GM18502 (cell line): ENCODE measurements around the gene NDUFB10.
"Not testable (repeated sequence)": the region's sequence is repeated elsewhere in the genome, so short reads cannot be mapped to it uniquely, and the experiment has no call there.

Source experiments
- ATAC-seq: cut with Tn5 transposase; IDR thresholded peaks from one replicate; pipeline ENCODE4 v1.9.1; 2021; ENCODE audit warnings: mild to moderate bottlenecking; ENCODE audit not compliant: unreplicated experiment, poor library complexity

Gene NDUFB10

DNA sequence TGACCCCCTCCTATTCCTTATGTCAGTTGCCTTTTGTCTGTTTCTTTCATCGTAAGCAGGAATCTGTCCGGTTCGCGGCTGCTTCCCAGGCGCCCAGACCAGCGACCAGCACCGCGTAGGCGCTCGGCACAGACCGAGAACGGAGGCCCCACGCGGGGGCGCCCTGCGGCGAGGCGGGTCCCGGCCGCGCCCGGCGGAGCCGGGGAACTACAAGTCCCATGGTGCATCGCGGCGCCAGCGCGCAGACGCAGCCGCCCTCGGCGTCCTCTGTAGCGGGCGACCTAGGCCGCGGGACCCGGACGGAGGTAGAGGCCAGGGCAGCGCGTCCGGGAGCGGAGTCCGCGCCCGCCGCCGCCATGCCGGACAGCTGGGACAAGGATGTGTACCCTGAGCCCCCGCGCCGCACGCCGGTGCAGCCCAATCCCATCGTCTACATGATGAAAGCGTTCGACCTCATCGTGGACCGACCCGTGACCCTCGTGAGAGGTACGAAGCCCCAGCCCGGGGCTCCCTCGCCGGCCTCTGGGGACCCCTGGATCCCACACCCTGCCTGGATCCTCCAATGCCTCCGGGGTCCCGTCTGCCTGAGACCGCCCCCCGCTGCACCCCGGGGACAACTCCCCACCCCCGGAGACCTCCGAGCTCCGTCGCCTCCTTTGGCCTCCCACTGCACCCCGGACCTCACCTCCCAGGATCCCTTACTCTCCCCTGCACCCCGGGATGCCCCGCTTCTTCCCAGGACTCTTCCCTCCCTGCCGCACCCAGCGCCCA is at the start of gene NDUFB10:
NDUFB10 (plus strand) TSS at position 270 of the 771 bp plus-strand sequence; CDS start at position 357, 87 bp downstream.
- peak; percentile 72 for ATAC-seq

DNA sequence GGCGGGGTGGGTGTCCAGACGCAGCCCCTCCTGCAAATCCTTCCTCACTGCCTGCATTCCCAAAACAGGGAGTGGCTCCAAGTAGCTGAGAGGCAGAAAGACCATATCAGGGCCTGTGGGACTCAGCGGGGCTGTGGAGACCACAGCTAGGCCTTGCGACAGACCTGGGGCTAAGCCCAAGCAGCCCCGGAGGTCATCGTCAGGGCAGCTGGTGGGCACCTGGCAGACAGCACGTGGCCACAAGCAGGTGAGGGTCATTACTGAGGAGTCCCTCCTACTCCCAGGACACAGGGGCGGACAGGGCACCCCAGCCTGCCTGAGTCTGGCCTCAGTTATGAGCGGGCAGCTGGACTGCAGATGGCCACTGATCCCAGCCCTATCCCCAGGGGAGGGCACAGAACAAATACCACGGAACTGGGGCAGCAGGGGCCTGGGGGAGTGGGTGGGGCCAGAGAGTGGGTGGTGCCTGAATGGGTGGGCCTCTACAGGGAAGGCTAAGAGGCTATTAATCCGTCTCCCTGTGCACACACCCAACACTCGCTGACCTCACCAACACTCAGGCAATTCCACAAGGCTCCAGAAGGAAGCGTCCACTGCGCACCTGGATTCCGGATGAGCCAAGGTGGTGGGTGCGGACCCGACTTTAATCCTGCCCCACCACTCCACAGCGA is 49.6 kb upstream of the NDUFB10 start:
- no peak for ATAC-seq

DNA sequence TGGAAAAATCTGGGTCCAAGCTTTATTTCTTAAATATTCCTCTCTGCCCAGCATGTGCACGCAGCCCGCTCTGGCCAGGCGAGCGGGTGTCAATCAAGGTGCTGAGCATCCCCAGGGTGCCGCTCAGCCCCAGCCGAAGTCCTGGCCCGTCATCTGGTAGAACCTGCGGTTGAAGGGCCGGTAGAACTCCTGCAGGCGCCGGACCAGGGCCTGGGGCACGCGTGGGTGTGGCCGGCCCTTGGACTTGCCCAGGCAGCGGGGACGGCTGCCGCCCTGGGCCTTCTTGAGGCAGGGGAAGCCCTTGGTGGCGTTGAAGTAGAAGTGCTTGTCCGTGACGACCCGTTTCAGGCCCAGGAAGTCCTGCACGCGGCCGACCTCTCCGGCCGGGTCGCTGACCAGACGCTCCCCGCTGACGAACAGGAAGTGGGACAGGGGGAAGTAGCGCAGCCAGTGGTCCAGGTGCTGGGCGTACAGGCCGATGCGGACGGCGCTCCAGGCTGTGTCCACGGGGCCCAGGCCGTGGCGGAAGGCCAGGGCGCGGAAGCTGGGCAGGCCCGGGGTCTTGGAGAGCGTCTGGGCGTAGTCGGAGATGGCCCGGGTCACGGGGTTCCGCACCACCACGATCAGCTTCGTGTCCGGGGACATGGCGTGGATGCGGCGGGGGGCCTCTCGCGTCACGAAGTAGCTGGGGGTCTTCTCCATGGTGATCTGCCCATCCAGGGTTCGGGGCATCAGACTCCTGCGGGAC is 47.7 kb upstream of the NDUFB10 start:
- ATAC-seq, result no peak

DNA sequence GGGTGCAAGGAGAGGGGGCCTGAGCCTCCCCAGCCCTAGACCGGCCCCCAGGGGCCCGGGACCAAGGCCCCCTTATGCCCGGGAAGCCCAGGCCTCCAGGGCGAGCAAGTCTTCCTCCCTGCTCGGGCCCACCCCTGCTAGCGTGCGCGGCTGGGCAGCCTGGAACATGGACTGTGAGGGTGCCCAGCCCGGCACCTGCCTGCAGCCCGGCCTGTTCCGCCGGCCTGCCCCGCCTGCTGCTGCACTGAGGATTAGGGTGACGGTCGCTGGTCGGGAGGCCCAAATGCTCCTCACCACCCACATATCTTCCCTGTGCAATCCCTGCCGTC is 47.2 kb upstream of the NDUFB10 start:
- no peak for ATAC-seq

DNA sequence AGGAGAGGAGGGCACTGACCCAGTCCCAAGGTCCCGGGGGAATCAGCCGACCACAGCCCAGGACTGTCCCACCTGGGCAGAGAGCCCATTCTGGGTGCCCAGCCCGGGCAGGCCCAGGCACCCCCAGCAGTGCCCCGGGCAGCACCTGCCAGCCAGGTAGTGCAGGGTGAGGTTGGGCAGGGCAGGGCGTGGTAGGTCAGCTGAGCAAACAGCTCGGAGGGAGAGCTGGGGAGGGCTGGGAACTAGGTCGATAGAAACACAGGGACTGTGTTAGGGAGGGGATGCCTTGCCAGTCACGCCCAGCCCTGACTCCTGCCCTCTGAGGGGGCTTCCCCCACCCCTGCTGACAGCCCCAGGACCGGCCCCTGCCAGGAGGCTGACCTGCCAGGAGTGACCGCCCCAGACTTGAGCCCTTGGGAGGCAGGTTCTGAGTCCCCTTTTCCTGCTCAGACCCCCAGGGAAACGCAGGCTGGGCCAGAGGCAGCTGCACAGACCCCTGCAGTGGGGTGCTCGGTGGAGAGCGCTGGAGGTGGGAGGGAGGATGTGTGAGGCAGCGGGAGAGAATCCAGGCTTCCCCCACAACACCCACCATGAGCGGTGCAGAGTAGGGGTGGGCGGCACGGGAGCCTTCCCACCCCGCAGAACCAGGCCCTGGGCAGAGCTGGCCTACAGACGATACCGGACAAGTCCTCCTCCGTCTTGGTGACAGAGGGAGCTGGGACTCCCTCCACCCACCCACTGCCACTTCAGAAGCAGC is 45.8 kb upstream of the NDUFB10 start:
- no peak for ATAC-seq

DNA sequence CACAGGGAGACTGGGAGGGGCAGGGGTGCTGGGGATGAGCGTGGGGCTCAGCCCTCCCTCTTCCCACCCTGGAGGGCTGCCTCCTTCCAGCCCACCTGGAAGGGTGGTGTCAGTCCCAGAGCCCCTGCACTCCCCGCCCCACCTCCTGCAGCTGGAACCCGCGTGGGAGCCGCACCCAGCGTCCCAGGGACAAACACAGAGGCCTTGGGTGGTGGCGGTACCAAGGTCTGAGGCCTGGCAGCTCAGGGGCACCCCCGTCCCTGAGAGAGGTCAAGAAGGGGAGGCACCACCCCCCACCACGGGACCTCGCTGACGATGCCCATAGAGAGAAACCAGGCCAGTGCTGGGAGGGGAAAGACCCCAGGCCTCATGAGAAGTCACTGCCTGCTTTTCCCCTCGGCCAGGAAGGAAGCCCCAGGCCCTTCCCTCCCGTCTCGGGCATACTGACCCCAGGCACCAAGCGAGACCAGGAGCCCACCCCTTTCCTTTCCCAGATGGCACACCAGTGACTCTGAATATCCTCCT is 45.2 kb upstream of the NDUFB10 start:
- no peak for ATAC-seq

DNA sequence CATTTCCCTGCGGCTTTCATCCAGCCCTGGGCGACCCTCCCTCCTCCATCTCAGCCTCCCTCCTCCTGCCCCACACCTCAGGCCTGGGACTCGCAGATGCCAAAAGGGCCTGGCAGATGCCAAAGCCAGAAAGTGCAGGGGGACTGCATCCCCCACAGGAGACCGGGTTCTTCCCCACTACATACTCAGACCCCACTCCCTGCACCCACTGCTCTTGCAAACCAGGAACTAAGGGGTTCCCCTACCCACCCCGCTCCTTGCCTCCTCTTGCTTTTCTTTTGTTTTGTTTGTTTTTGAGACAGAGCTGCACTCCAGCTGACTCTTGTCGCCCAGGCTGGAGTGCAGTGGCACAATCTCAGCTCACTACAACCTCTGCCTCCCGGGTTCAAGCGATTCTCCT is 44.4 kb upstream of the NDUFB10 start:
- no peak for ATAC-seq

DNA sequence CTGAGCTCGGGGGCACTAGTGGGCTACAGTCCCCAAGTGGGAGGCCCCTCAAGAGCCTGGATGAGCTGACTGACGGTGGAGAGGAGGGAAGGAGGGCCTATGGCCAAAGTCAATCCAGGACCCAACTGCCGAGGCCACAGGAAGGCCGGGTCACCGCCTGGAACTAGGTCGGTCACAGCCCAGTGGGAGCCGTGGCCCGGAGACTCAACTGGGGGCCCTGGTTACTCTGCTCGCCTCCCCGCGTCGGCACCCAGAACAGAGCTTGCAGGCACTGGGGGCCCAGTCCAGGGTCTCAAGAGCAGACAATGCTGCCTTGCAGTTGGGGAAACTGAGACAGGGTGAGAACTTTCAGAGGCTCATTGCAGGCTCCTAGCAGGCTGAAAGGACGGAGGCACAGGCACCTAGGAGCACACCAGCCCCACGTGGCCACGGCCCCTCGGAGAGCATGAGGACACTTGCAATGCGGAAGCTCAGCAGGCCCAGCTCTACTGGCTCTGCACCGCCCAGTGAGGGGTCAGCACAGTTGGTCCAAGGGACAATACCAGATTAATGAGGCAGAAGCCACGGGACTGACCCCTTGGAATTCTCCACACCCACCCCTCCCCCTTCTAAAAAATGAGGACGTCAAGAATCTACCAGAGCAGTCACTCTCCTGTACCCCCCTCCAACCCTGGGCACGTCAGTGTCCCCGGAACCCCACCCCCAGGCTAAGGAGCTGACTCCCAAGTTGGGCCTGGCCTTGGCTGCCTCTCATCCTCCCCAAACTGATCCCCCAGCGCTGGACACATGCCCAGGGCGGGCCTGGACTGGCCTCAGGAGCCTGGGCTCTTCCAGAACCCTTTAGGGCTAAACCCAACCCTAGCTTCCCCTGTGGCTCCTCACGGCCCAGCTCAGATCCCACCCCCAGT is 43.4 kb upstream of the NDUFB10 start:
- ATAC-seq, result no peak

DNA sequence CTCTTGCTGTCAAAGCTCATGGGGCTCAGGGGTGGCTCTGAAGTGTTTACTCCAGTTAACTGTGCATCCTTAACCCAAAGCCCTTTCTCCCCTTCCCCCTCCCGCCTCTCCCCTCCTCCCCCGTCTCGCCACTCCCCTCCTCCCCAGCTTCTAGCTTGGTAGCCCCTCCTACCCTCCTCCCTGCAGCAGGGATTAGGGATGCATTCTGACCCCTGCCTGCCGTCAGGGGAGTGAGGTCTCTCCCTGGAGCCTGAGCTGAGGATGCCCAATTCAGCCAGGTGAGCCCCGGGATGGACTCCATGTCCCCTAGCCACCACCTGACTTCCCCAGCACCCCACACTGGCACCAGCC is 42.7 kb upstream of the NDUFB10 start:
- ATAC-seq, result no peak

DNA sequence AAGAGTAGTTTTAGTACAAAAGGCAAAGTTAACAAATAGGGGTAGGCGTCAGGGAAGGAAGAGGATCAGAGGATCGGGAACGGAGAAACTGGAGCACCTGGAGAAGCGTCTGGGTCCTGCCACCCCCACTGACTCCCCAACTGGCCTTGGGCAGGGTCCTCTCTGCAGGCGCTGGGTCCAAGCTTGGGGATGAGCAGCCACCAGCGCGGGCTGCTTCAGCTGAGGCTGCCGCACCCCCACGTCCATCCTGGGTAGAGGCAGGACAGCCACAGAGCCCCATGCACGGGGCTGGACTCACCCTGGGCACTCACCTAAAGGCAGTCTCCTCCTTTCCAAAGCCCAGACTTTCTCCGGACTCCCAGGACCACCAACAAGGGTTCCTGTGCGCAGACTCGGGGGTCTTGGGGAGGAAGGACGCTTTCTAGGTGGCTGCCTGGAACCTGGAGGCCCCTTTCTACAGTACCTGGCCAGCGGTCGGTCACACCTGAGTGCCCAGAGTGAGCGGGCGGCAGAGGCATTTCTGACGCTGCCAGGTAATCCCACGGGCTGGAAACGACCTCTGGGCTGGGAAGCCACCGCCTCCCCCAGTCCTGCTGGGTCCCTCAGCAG is 42.2 kb upstream of the NDUFB10 start:
- no peak for ATAC-seq

DNA sequence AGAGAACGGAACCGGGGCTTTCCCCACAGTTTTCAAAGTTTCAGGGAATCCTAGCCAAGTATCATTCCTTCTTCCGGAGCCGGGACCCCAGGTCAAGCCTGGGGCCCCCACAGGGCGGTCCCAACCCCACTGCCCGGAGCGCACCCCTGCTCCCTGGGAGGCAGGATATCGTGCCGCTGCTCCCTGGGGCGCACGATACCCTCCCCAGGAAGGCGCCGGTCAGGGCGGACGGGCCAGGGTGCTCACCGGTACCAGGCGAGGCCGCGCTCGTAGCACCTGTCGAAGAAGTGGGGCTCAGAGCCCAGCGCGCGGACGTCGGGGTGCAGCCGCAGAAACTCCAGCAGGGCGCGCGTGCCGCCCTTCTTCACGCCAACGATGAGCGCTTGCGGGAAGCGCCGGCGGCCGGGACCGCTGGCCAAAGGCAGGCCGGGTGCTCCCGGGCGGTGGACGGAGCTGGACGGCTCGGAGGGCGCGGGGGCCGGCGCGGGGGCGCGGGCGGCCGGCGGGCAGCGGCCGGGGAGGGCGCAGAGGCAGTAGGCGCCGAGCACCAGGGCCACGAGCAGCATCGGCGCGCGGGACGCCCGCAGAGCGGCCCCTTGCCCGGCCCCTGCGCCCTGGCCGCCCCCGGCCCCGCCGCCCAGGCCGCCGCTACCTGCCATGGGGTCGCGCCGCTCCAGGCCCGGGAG is 41.5 kb upstream of the NDUFB10 start:
- ATAC-seq, result no peak

DNA sequence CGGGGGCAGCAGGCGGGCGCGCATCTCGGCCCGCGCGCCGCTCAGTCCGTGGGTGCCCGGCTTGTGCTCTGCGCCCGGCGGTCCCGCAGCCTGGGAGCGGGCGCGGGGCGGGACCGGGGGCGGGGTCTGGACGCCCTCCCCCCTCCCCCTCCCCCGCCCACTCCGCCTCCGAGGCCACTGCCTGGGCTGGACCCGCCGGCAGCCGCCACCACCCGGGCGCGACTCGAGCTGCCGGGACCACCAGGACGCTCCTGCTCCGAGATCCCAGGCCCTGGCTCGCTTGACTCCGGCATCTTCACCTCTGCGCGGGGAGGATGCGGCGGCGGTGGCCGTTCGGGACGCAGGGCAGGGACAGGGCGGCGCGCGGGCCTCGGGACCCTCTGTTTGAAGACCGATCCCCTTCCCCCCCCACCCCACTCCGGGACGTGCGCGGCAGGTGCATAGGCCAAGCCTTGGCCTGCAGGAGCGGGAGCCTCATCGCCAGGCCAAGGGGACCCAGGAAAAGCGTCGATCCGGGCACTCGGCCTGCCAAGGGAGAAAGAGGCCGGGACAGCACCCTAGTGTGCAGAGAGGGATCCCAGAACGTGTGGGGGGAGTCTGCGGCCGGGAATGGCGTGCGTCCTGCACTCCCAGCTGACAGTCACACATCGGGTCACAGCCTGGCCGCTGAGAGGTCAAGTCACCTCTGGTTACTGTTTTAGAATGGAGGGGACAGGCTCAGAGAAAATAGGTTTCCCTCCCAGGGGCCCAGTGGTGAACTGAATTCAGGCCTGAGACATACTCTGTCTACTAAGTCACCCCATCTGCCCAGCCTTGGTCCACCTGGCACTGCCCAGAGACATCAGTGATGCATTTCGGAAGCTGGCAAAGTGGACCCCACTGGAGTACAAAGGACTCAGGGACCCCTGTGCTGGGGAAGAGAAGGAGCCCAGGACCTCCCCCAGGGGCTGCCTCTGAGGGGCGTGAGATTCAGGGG is 40.7 kb upstream of the NDUFB10 start, which contains the start of gene HS3ST6:
HS3ST6 (minus strand) TSS at position 65 of the 976 bp plus-strand sequence. CDS start 92 bp downstream, outside the sequence.
- ATAC-seq, result no peak

DNA sequence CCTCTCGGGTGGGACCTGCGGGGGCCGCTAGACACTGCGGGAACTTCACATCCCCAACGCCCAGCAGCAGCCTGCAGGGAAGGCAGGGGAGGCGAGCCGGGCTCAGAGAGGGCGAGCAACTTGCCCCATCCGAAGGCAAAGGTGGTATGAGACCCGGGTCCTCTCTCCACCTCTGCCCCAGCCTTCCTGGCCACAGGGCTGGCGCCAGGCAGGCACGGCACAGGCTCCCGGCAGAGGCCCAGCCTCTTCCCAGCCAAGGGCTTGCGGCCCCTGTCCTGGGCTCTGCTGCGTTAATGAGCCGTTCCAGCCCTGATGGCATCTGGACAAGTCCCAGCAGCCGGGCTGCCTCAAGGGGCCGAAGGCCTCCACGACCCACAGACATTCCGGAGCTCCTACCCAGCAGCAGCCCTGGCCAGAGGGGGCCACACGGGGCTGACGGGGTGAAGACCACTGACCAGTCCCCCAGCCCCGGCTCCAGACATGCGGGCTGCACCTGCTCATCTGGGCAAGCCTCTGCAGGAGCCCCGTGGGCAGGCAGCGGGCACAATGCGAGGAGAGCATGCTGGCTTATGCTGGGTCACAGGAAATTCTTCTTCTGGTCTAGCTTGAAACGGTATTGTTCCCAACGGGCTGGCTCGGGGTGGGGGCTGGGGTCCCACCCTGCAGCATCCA is 39.9 kb upstream of the NDUFB10 start:
- ATAC-seq, result no peak

DNA sequence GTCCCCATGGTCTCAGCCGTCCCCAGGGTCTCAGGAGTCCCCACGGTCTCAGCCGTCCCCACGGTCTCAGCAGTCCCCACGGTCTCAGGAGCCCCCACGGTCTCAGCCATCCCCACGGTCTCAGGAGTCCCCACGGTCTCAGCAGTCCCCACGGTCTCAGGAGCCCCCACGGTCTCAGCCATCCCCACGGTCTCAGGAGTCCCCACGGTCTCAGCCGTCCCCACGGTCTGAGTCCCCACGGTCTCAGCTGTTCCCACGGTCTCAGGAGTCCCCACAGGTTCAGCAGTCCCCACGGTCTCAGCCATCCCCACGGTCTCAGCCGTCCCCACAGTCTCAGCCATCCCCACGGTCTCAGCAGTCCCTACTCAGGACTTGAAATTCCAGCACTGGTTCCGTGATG is 39.2 kb upstream of the NDUFB10 start:
- ATAC-seq, result not testable (repeated sequence)

DNA sequence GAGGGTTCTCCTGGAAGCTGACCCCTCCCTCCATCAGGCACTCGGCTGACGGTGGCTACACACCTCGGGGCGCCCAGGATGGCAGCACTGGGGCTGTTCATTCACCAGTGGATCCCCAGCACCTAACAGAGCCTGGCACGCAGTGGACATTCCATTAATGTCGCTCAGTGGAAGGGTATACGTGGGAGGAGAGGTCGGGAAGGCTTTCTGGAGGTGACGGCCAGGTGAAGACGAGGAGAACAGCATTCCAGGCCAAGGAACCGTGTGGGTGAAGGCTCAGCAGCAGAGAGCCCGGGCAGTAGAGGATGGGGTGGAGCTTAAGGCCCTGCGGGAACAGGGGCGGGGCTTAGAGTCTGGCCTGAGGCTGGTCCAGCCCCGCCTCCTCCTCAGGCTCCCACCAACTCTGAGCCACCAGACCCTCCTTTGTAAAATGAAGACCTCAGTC is 38.6 kb upstream of the NDUFB10 start:
- ATAC-seq, result no peak

DNA sequence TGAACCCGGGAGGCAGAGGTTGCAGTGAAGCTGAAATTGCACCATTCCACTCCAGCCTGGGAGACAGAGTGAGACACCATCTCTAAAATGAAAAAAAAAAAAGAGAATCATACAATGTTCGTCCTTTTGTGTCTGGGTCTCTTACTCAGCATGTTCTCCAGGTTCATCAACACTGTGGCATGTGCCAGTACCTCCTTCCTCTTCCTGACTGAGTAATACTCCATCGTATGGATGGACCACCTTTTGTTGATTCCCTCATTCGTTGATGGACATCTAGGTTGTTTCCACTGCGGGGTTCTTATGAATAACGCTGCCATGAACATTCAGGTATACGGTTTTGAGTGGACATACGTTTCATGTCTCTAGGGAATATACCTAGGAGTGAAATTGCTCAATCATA is 37.0 kb upstream of the NDUFB10 start:
- ATAC-seq, result no peak
